SK-N-SH (cell line): Measurements from ENCODE around the gene UBE2I.

ENCODE experiments used
- EP300 ChIP-seq, 2 experiments: IDR thresholded peaks; 2 replicates each; pipeline versions ENCODE4 v1.4.0 to v1.6.1; 2012; ENCODE audit warnings: borderline replicate concordance in 1 of 2, low read depth in 1 of 2, low read length in 1 of 2
- EZH2phosphoT487 ChIP-seq: fragments of 200-600 bp; sonication (generic); IDR thresholded peaks from 2 replicates; pipeline ENCODE4 v1.6.1; 2017; ENCODE audit warnings: low read depth, mixed run types, mild to moderate bottlenecking, antibody characterized with exemption, moderate library complexity, borderline replicate concordance
- MXI1 ChIP-seq: IDR thresholded peaks from 2 replicates; pipeline ENCODE4 v1.6.1; 2012; ENCODE audit warnings: mild to moderate bottlenecking, low read depth, low read length, improper control_type of control experiment
- POLR2AphosphoS5 ChIP-seq: IDR thresholded peaks from 2 replicates; pipeline ENCODE4 v1.6.1; 2012; ENCODE audit warnings: low read depth, low read length
- RAD21 ChIP-seq: IDR thresholded peaks from 2 replicates; pipeline ENCODE4 v1.6.1; 2012; ENCODE audit warnings: mild to moderate bottlenecking, low read length
- RCOR1 ChIP-seq: fragments of 150-350 bp; IDR thresholded peaks from 2 replicates; pipeline ENCODE4 v1.6.1; 2017; ENCODE audit warnings: antibody characterized with exemption, low read length
- SIN3A ChIP-seq: IDR thresholded peaks from 2 replicates; pipeline ENCODE4 v1.6.1; 2012; ENCODE audit warnings: low read depth, mild to moderate bottlenecking, low read length, moderate library complexity, borderline replicate concordance
- TEAD4 ChIP-seq: IDR thresholded peaks from 2 replicates; pipeline ENCODE4 v1.4.0; 2012; ENCODE audit warnings: mild to moderate bottlenecking, borderline replicate concordance; ENCODE audit not compliant: insufficient read depth
- TF ChIP-seq, protein P1 (sequence below): fragments of 200-600 bp; sonication (generic); IDR thresholded peaks from 2 replicates; pipeline ENCODE4 v1.6.1; 2017; ENCODE audit warnings: antibody characterized with exemption, mild to moderate bottlenecking, moderate library complexity
- TF ChIP-seq, protein P2 (sequence below): IDR thresholded peaks from 2 replicates; pipeline ENCODE4 v1.4.0; 2012; ENCODE audit warnings: low read depth

DNA sequence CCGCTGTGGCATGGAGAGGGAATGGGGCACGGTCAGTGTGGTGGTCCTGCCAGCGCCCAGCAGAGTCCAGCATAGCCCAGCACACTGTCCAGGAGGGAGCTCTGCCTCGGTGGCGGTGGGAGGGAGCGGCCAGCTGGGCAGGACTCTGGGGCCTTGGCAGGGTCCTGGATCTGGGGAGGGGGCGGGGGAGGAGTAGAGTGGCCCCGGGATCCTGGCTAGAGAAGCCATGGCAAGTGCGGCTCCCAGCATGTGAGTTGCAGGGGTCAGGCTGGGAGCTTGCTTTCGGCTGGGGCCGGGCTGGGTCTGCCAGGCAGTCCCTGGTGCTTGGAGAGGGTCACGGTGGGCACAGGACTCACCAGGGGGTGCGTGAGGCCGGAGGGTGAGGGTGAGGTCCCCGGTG, 46.2 kb downstream of the UBE2I start:
- TF ChIP-seq, protein P1, sequence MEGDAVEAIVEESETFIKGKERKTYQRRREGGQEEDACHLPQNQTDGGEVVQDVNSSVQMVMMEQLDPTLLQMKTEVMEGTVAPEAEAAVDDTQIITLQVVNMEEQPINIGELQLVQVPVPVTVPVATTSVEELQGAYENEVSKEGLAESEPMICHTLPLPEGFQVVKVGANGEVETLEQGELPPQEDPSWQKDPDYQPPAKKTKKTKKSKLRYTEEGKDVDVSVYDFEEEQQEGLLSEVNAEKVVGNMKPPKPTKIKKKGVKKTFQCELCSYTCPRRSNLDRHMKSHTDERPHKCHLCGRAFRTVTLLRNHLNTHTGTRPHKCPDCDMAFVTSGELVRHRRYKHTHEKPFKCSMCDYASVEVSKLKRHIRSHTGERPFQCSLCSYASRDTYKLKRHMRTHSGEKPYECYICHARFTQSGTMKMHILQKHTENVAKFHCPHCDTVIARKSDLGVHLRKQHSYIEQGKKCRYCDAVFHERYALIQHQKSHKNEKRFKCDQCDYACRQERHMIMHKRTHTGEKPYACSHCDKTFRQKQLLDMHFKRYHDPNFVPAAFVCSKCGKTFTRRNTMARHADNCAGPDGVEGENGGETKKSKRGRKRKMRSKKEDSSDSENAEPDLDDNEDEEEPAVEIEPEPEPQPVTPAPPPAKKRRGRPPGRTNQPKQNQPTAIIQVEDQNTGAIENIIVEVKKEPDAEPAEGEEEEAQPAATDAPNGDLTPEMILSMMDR: no peak
- TF ChIP-seq TEAD4: no peak
- no peak for TF ChIP-seq SIN3A
- no peak for TF ChIP-seq RCOR1
- TF ChIP-seq POLR2AphosphoS5: no peak
- TF ChIP-seq, protein P2, sequence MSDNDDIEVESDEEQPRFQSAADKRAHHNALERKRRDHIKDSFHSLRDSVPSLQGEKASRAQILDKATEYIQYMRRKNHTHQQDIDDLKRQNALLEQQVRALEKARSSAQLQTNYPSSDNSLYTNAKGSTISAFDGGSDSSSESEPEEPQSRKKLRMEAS: no peak
- no peak for TF ChIP-seq MXI1
- no peak for TF ChIP-seq EP300 (IDR thresholded peaks at IDR 0.05; ENCODE audit: borderline replicate concordance in 1 of 2, low read depth in 1 of 2, low read length in 1 of 2)
- no peak for TF ChIP-seq EZH2phosphoT487
- no peak for TF ChIP-seq RAD21
